HG02588 (cell line): ENCODE measurements around the gene CDCA4.
A peak's percentile ranks its signal among the peaks of the same experiment; 100 is the strongest.

Experiments
- ATAC-seq: cut with Tn5 transposase; IDR thresholded peaks from one replicate; pipeline ENCODE4 v1.9.1; 2021; ENCODE audit warnings: mild to moderate bottlenecking, moderate library complexity; ENCODE audit not compliant: unreplicated experiment

CDCA4 gene

GRCh38 chr14:104993306-104993705 is 27.6 kb downstream of the CDCA4 start:
- no peak for ATAC-seq

GRCh38 chr14:104992501-104992900 is 28.4 kb downstream of the CDCA4 start:
- ATAC-seq: no peak

GRCh38 chr14:104991896-104992230 is 29.0 kb downstream of the CDCA4 start:
- no peak for ATAC-seq

- no peak for ATAC-seq
Observed at GRCh38 chr14:104989951-104990303, 31.0 kb downstream of the CDCA4 start.

- ATAC-seq: no peak
Observed at GRCh38 chr14:104989236-104989950, 31.5 kb downstream of the CDCA4 start.

- ATAC-seq: no peak
Observed at GRCh38 chr14:104986487-104987164, 34.3 kb downstream of the CDCA4 start.

- peak; percentile 90 for ATAC-seq
Observed at GRCh38 chr14:104985675-104986486, 35.0 kb downstream of the CDCA4 start, which contains the start of gene CLBA1. Gene CLBA1 (plus strand): TSS chr14:104985788. CDS start chr14:104986432, 644 bp downstream.

GRCh38 chr14:104984056-104984894 is 36.6 kb downstream of the CDCA4 start:
- ATAC-seq: no peak

GRCh38 chr14:104983231-104983721 is 37.6 kb downstream of the CDCA4 start:
- ATAC-seq: no peak

GRCh38 chr14:104982548-104983230 is 38.2 kb downstream of the CDCA4 start:
- ATAC-seq: no peak

GRCh38 chr14:104981699-104982541 is 39.0 kb downstream of the CDCA4 start:
- no peak for ATAC-seq

- ATAC-seq: no peak
Observed at GRCh38 chr14:104980611-104981531, 40.0 kb downstream of the CDCA4 start.

- no peak for ATAC-seq
Observed at GRCh38 chr14:104979758-104980610, 40.9 kb downstream of the CDCA4 start.

- no peak for ATAC-seq
Observed at GRCh38 chr14:104978746-104979691, 41.9 kb downstream of the CDCA4 start.

- ATAC-seq: no peak
Observed at GRCh38 chr14:104977681-104978653, 42.9 kb downstream of the CDCA4 start, which contains the start of gene AHNAK2. Gene AHNAK2 (minus strand): TSS chr14:104978374. CDS start chr14:104978237, 137 bp downstream.
